Activated T-cell treated with anti-CD3 and anti-CD28 coated beads for 1 hour (primary cell): ENCODE results near the gene TRIM51G.
"Not testable (repeated sequence)": the region's sequence is repeated elsewhere in the genome, so short reads cannot be mapped to it uniquely, and the experiment has no call there.

Experiments
- DNase-seq: peaks from one replicate; pipeline ENCODE4 v3.0.0-alpha.2; 2020; ENCODE audit warnings: low read depth

The TRIM51G gene, protein sequence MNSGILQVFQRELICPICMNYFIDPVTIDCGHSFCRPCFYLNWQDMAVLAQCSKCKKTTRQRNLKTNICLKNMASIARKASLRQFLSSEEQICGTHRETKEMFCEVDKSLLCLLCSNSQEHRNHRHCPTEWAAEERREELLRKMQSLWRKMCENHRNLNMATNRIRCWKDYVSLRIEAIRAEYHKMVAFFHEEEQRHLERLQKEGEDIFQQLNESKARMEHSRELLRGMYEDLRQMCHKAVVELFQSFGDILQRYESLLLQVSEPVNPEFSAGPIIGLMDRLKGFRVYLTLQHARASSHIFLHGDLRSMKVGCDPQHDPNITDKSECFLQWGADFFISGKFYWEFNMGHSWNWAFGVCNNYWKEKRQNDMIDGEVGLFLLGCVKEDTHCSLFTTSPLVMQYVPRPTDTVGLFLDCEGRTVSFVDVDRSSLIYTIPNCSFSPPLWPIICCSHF

DNA sequence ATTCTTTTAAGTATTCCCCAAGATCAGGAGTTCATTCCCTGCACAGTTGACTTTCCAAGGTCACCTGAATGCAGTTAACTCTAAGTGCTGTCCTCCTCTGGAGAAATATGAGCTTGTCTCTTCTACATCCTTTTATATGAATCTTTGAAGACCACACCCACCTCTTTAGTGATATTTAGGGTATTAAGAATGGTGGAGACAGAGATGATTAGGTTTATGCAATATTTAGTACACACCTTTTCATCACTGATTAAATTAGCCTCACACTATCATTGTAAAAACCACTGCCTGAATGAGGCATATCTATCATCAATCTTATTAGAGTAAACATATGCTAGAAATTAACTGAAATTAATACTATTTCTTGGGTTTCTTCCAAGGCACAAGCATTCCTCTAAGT lies at the start of gene TRIM51G:
TSS of gene TRIM51G (minus strand) at position 101 of the 400 bp plus-strand sequence. CDS start 2,190 bp downstream, outside the sequence.
- DNase-seq: not testable (repeated sequence)

DNA sequence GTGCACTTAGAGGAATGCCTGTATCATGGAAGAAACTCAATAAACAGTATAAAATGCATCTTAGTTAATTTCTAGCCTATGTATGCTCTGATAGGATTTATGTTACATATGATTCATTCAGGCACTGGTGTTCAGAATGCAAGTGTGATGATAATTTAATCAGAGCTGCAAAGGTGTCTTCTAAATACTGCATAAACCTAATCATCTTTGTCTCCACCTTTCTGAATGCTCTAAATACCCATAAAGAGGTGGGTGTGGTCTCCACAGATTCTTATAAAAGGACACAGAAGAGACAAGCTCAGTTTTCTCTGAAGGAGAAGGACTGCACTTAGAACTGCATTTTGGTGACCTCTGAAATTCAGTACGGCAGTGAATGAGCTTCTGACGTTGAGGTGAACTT lies 44.8 kb upstream of the TRIM51G start, which contains the start of gene TRIM49B:
TSS of gene TRIM49B (plus strand) at position 301 of the 400 bp plus-strand sequence. CDS start 2,777 bp downstream, outside the sequence.
- not testable (repeated sequence) for DNase-seq

DNA sequence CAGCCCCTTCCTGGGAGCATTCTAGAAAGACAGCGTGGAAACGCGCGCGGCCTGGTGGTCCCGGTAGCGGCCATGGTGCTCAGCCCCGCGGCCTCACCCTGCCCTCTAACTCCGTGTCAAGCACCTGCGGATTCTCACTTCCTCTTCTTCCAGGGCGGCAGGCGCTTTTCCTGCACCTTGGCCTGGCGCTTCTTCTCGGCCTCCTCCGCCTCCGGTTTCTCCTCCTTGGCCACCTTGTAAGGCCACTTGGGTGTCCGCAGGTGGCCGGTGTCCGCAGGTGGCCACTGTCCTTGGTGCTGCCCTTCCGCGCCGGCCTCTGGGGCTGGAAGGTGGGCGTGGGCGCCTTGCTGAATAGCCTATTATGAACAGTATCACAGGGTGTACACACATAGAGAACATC lies 15.1 kb downstream of the TRIM51G start:
- DNase-seq: not testable (repeated sequence)

DNA sequence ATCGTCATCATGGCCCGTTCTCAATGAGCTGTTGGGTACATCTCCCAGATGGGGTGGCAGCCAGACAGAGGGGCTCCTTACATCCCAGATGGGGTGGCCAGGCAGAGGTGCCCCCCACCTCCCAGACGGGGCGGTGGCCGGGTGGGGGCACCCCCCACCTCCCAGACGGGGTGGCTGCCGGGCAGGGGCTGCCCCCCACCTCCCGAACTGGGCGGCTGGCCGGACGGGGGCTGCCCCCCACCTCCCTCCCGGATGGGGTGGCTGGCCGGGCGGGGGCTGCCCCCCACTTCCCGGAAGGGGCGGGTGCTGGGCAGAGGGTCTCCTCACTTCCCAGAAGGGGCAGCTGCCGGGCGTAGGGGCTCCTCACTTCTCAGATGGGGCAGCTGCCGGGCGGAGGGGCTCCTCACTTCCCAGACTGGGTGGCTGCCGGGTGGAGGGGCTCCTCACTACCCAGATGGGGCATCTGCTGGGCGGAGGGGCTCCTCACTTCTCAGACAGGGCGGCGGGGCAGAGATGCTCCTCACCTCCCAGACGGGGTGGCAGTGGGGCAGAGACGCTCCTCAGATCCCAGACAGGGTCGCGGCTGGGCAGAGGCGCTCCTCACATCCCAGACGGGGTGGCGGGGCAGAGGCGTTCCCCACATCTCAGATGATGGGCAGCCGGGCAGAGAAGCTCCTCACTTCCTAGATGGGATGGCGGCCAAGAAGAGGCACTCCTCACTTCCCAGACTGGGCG lies 28.2 kb downstream of the TRIM51G start:
- DNase-seq: not testable (repeated sequence)

DNA sequence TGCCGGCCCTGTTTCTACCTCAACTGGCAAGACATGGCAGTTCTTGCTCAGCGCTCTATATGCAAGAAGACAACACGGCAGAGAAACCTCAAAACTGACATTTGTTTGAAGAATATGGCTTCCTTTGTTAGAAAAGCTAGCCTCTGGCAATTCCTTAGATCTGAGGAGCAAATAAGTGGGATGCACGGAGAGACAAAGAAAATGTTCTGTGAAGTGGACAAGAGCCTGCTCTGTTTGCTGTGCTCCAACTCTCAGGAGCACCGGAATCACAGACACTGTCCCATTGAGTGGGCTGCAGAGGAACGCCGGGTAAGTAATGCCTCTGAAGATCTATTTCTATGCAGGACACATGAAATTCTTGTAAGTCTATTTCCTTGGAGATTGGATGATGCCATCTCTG lies 37.9 kb downstream of the TRIM51G start:
- not testable (repeated sequence) for DNase-seq
